ENCODE results near the gene MPIG6B.
A peak's percentile ranks its signal among the peaks of the same experiment; 100 is the strongest.

Gene MPIG6B, protein sequence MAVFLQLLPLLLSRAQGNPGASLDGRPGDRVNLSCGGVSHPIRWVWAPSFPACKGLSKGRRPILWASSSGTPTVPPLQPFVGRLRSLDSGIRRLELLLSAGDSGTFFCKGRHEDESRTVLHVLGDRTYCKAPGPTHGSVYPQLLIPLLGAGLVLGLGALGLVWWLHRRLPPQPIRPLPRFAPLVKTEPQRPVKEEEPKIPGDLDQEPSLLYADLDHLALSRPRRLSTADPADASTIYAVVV

DNA sequence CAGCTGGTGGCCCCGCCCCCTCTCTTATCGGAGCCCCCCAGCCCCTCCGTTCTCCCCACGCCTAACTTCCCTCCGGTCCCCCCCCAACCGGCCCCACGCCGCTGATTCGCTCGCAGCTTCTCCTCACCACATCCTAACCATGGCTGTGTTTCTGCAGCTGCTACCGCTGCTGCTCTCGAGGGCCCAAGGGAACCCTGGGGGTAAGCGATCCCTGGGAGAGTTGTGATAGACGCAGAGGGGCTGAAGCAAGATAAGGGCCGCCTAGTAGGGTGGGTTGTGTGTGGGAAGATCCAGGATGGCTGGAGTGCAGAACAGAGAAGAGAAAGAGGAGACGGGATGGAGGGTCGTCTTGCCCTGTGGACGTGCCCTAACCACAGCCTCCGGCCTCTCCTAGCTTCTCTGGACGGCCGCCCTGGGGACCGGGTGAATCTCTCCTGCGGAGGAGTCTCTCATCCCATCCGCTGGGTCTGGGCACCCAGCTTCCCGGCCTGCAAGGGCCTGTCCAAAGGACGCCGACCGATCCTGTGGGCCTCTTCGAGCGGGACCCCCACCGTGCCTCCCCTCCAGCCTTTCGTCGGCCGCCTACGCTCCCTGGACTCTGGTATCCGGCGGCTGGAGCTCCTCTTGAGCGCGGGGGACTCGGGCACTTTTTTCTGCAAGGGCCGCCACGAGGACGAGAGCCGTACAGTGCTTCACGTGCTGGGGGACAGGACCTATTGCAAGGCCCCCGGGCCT, at the start of gene MPIG6B:
Gene MPIG6B (plus strand): TSS at position 129 of the 735 bp plus-strand sequence. CDS start 11 bp downstream, at position 140.
- TF ChIP-seq EP300 (IDR thresholded peaks at IDR 0.05; ENCODE audit: borderline replicate concordance) (no peak), EGR1 (IDR thresholded peaks at IDR 0.05) (no peak), CEBPB (IDR thresholded peaks at IDR 0.05) (no peak), FOXM1 (IDR thresholded peaks at IDR 0.05; ENCODE audit: borderline replicate concordance, low read depth) (no peak), TEAD4 (IDR thresholded peaks at IDR 0.05) (no peak), TCF12 (IDR thresholded peaks at IDR 0.05; ENCODE audit: low read depth) (no peak), ZBTB7A (IDR thresholded peaks at IDR 0.05; ENCODE audit: low read depth) (no peak), NFIC (IDR thresholded peaks at IDR 0.05) (no peak), YY1 (IDR thresholded peaks at IDR 0.05; ENCODE audit: low read depth) (no peak), CREB1 (IDR thresholded peaks at IDR 0.05; ENCODE audit: low read depth) (no peak), TAF1 (IDR thresholded peaks at IDR 0.05; ENCODE audit: low read depth) (no peak), RAD21 (IDR thresholded peaks at IDR 0.05; ENCODE audit: low read depth) (no peak)
- TF ChIP-seq, protein P1, sequence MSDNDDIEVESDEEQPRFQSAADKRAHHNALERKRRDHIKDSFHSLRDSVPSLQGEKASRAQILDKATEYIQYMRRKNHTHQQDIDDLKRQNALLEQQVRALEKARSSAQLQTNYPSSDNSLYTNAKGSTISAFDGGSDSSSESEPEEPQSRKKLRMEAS (IDR thresholded peaks at IDR 0.05): no peak
- TF ChIP-seq, protein P2, sequence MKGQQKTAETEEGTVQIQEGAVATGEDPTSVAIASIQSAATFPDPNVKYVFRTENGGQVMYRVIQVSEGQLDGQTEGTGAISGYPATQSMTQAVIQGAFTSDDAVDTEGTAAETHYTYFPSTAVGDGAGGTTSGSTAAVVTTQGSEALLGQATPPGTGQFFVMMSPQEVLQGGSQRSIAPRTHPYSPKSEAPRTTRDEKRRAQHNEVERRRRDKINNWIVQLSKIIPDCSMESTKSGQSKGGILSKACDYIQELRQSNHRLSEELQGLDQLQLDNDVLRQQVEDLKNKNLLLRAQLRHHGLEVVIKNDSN (IDR thresholded peaks at IDR 0.05): no peak
- TF ChIP-seq, protein P3, sequence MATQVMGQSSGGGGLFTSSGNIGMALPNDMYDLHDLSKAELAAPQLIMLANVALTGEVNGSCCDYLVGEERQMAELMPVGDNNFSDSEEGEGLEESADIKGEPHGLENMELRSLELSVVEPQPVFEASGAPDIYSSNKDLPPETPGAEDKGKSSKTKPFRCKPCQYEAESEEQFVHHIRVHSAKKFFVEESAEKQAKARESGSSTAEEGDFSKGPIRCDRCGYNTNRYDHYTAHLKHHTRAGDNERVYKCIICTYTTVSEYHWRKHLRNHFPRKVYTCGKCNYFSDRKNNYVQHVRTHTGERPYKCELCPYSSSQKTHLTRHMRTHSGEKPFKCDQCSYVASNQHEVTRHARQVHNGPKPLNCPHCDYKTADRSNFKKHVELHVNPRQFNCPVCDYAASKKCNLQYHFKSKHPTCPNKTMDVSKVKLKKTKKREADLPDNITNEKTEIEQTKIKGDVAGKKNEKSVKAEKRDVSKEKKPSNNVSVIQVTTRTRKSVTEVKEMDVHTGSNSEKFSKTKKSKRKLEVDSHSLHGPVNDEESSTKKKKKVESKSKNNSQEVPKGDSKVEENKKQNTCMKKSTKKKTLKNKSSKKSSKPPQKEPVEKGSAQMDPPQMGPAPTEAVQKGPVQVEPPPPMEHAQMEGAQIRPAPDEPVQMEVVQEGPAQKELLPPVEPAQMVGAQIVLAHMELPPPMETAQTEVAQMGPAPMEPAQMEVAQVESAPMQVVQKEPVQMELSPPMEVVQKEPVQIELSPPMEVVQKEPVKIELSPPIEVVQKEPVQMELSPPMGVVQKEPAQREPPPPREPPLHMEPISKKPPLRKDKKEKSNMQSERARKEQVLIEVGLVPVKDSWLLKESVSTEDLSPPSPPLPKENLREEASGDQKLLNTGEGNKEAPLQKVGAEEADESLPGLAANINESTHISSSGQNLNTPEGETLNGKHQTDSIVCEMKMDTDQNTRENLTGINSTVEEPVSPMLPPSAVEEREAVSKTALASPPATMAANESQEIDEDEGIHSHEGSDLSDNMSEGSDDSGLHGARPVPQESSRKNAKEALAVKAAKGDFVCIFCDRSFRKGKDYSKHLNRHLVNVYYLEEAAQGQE (IDR thresholded peaks at IDR 0.05; ENCODE audit: low read depth): no peak

DNA sequence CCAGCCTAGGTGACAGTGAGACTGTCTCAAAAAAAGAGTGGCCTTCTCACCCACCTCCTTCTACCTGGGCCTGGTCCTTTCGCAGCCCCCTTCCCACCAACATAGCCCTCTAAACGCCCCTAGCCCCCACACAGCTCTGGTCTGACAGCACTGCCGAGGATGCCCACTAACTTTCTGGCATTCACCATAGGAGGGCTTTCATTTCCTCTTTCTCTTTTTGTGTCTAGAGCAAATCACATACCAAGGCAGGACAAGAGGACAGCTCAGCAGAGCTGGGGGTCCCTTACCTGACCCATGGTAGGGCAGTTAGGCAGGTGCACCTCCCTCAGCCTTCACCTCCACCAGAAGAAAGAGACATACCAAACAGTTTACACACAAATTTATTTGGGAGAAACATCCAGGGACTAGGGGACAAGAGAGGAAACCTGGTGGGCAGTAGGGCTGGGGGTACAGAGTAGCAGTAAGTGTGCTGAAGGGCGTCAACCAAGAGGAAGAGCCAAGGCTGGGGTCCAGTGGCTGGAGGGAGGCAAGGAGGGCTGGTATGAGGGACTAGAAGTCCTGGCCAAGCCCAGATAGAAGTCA, 46.8 kb upstream of the MPIG6B start:
- TF ChIP-seq, protein P2 (IDR thresholded peaks at IDR 0.05): no peak
- TF ChIP-seq RAD21 (IDR thresholded peaks at IDR 0.05; ENCODE audit: low read depth) (no peak), TCF12 (IDR thresholded peaks at IDR 0.05; ENCODE audit: low read depth) (no peak), EP300 (IDR thresholded peaks at IDR 0.05; ENCODE audit: borderline replicate concordance) (no peak), CREB1 (IDR thresholded peaks at IDR 0.05; ENCODE audit: low read depth) (no peak), YY1 (IDR thresholded peaks at IDR 0.05; ENCODE audit: low read depth) (no peak), TAF1 (IDR thresholded peaks at IDR 0.05; ENCODE audit: low read depth) (no peak)
- TF ChIP-seq, protein P1 (IDR thresholded peaks at IDR 0.05): no peak

DNA sequence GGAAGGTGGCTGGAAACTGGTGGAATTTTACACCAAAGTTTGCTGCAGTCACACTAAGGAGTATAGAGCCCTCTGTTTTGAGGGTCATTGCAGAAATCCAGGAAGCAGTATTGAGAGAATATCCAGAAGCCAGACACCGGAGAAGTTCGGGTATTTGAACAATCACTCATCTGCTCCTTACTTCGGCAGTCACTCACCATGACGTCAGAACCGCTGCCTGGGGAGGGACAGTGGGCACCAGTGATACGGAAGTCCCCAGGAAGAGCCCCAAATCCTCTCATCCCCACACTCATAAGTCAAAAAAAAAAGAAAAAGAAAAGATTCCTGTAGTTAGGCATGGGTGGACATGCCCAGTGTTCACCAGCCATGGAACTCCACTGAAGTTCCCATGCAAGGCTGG, 46.3 kb upstream of the MPIG6B start:
- no peak for TF ChIP-seq EP300 (IDR thresholded peaks at IDR 0.05; ENCODE audit: borderline replicate concordance)
- TF ChIP-seq FOXM1 (IDR thresholded peaks at IDR 0.05; ENCODE audit: borderline replicate concordance, low read depth): no peak

DNA sequence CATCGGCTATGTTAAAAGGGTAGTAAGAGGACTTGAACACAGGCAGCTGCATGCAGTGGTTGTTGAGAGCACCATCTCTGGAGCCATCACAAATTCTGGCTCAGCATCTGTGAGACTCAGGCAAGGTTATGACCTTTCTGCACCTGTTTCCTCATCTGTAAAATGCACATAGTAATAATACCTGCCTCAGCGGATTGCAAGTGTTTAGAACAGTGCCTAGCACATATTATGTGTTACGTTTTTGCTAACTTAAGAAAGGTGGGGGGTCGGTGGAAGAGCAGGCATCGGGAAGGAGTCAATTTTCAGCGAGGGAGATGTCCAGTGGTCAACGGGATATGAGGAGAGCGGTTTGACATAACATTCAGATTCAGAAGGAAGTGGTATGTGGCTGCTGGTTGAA, 45.2 kb upstream of the MPIG6B start:
- TF ChIP-seq RAD21 (IDR thresholded peaks at IDR 0.05; ENCODE audit: low read depth) (no peak), CREB1 (IDR thresholded peaks at IDR 0.05; ENCODE audit: low read depth) (no peak), TCF12 (IDR thresholded peaks at IDR 0.05; ENCODE audit: low read depth) (no peak), TEAD4 (IDR thresholded peaks at IDR 0.05) (no peak), YY1 (IDR thresholded peaks at IDR 0.05; ENCODE audit: low read depth) (no peak)
- TF ChIP-seq, protein P1 (IDR thresholded peaks at IDR 0.05): no peak

DNA sequence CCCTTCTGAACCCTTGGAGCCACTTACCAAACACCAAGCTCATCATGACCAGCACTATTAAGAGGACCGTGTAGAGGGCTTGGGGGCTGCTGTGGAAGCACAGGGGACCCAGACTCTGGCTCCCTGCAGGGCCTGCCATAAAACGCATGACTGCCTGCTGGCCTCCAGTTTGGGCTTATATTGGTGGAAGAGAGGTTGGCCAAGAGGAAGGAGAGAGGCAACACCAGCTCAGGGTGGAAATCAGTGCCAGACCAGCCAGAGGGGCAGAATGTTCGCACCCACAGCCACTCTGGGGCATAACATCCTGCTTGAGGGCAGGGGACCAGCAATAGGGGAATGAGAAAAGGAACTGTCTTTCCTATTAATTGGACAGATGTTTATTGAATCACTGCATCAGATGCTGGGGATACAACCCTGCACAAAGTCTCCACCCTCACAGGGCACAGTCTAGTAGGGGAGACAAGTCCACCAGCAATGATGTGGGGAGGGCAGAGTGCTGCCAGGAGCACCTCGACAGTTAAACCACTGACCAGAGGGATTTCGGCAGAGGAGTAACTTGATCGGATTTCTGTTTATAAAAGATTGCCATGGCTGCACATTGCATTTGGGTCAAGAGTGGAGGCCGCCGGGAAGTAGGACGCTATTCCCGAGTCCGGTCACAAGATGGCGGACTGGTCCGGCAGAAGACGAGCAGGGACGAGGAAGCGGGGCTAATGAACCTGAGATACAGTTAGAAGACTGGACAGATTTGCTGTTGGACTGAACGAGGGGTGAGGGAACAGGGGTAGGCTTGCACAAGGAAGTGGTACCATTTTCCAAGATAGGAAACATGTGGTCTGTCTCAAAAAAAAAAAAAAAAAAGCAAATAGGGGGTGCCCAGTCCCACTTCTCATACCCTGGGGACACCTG, 42.7 kb upstream of the MPIG6B start, which contains the start of gene LY6G5C:
Gene LY6G5C (minus strand): TSS at position 842 of the 909 bp plus-strand sequence. CDS start 694 bp downstream, at position 148.
- TF ChIP-seq EGR1 (IDR thresholded peaks at IDR 0.05) (no peak), TAF1 (IDR thresholded peaks at IDR 0.05; ENCODE audit: low read depth) (0 out of 2 replicates have a peak, but pooled peaks have one; percentile 4), CREB1 (IDR thresholded peaks at IDR 0.05; ENCODE audit: low read depth) (no peak), YY1 (IDR thresholded peaks at IDR 0.05; ENCODE audit: low read depth) (peak; percentile 73), ZBTB7A (IDR thresholded peaks at IDR 0.05; ENCODE audit: low read depth) (no peak), RAD21 (IDR thresholded peaks at IDR 0.05; ENCODE audit: low read depth) (peak; percentile 97), EP300 (IDR thresholded peaks at IDR 0.05; ENCODE audit: borderline replicate concordance) (no peak), CEBPB (IDR thresholded peaks at IDR 0.05) (no peak)
- TF ChIP-seq, protein P2 (IDR thresholded peaks at IDR 0.05): no peak
